SK-N-SH (cell line): ENCODE measurements around the gene TDO2. TPM values are rescaled to one million over a fixed set of nuclear protein-coding genes. Genes with fewer than 3 reads are reported as not detected.

Experiments used
- CTCF ChIA-PET: fragments of 300-600, 350-600 bp; formaldehyde crosslinking; extraction: SDS; loops from one replicate; lab custom pipeline; 2021; lab: Yijun Ruan, JAX
- POLR2A ChIA-PET: fragments of 350-600 bp; sonication (Branson Sonifier 250); formaldehyde crosslinking; extraction: SDS; loops from one replicate; lab custom pipeline; 2020; ENCODE audit warnings: antibody characterized with exemption, inconsistent platforms; lab: Yijun Ruan, JAX
- DNase-seq: peaks from one replicate; pipeline ENCODE4 v3.0.0; 2012
- H2AFZ ChIP-seq: fragments of 200-600 bp; sonication (generic); 2 replicates; pipeline ENCODE4 v1.8.1; 2016; ENCODE audit warnings: antibody characterized with exemption, mild to moderate bottlenecking, low read depth
- H3F3A ChIP-seq: fragments of 200-600 bp; sonication (generic); replicated peaks from 2 replicates; pipeline ENCODE3; 2016; ENCODE audit warnings: antibody characterized with exemption, mild to moderate bottlenecking; ENCODE audit not compliant: insufficient read depth
- H3K27ac ChIP-seq, 2 experiments: fragments of 200-500 bp in 1 of 2; fragments of 200-600 bp in 1 of 2; sonication (Bioruptor generic) in 1 of 2; sonication (generic), shearing (Covaris generic) in 1 of 2; 2 replicates each; pipeline versions ENCODE4 v1.5.1 to v1.6.1; 2014 to 2016; ENCODE audit warnings: low read depth in 2 of 2, inconsistent platforms in 1 of 2, low read length in 1 of 2, mild to moderate bottlenecking in 1 of 2, mixed read lengths in 1 of 2
- H3K27me3 ChIP-seq: fragments of 200-600 bp; sonication (generic), shearing (Covaris generic); 2 replicates; pipeline ENCODE4 v1.6.1; 2016; ENCODE audit warnings: mixed run types; ENCODE audit not compliant: insufficient read depth
- H3K36me3 ChIP-seq, 2 experiments: fragments of 200-500 bp in 1 of 2; fragments of 200-600 bp in 1 of 2; sonication (Bioruptor generic) in 1 of 2; sonication (generic) in 1 of 2; replicated peaks in 1 of 2; 2 replicates each; pipeline versions ENCODE3 to v1.5.1; 2014 to 2016; ENCODE audit warnings: low read length in 1 of 2, mild to moderate bottlenecking in 1 of 2; ENCODE audit not compliant: insufficient read depth in 2 of 2, control insufficient read depth in 1 of 2
- H3K4me1 ChIP-seq, 2 experiments: fragments of 200-500 bp in 1 of 2; fragments of 200-600 bp in 1 of 2; sonication (Bioruptor generic) in 1 of 2; sonication (generic), shearing (Covaris generic) in 1 of 2; 2 replicates each; pipeline versions ENCODE4 v1.5.1 to v1.6.1; 2014 to 2016; ENCODE audit warnings: low read depth in 1 of 2, low read length in 1 of 2, mixed run types in 1 of 2; ENCODE audit not compliant: insufficient read depth in 2 of 2, control insufficient read depth in 1 of 2
- H3K4me2 ChIP-seq: fragments of 200-600 bp; sonication (generic), shearing (Covaris generic); 2 replicates; pipeline ENCODE4 v1.6.1; 2017; ENCODE audit warnings: mixed run types
- H3K4me3 ChIP-seq, 2 experiments: fragments of 200-500 bp in 1 of 2; fragments of 200-600 bp in 1 of 2; sonication (Bioruptor generic) in 1 of 2; sonication (generic), shearing (Covaris generic) in 1 of 2; 2 replicates each; pipeline versions ENCODE4 v1.5.1 to v1.8.1; 2014 to 2016; ENCODE audit warnings: low read depth in 2 of 2, inconsistent platforms in 1 of 2, low read length in 1 of 2, mild to moderate bottlenecking in 1 of 2, mixed read lengths in 1 of 2, moderate library complexity in 1 of 2
- H3K79me2 ChIP-seq: fragments of 200-600 bp; sonication (generic); 2 replicates; pipeline ENCODE4 v1.8.1; 2017; ENCODE audit warnings: mild to moderate bottlenecking; ENCODE audit not compliant: insufficient read depth
- H3K9ac ChIP-seq: fragments of 200-600 bp; sonication (generic); 2 replicates; pipeline ENCODE4 v1.6.1; 2017; ENCODE audit warnings: mixed run types
- H3K9me2 ChIP-seq: fragments of 200-600 bp; sonication (generic); 2 replicates; pipeline ENCODE4 v1.6.1; 2017; ENCODE audit warnings: mixed run types
- H3K9me3 ChIP-seq: fragments of 200-600 bp; sonication (generic); 2 replicates; pipeline ENCODE4 v1.6.1; 2017; ENCODE audit warnings: mixed run types, mild to moderate bottlenecking, moderate library complexity
- H4K20me1 ChIP-seq: fragments of 200-600 bp; sonication (generic); 2 replicates; pipeline ENCODE4 v1.6.1; 2017; ENCODE audit warnings: mild to moderate bottlenecking, mixed run types; ENCODE audit not compliant: insufficient read depth
- CTCF ChIP-seq: fragments of 200-600 bp; sonication (generic); IDR thresholded peaks from 2 replicates; pipeline ENCODE4 v1.6.1; 2017; ENCODE audit warnings: antibody characterized with exemption, mild to moderate bottlenecking, moderate library complexity
- EP300 ChIP-seq, 2 experiments: IDR thresholded peaks; 2 replicates each; pipeline versions ENCODE4 v1.4.0 to v1.6.1; 2012; ENCODE audit warnings: borderline replicate concordance in 1 of 2, low read depth in 1 of 2, low read length in 1 of 2
- EZH2phosphoT487 ChIP-seq: fragments of 200-600 bp; sonication (generic); IDR thresholded peaks from 2 replicates; pipeline ENCODE4 v1.6.1; 2017; ENCODE audit warnings: low read depth, mixed run types, mild to moderate bottlenecking, antibody characterized with exemption, moderate library complexity, borderline replicate concordance
- FOXJ3 ChIP-seq: sonication (generic); formaldehyde crosslinking; IDR thresholded peaks from 2 replicates; pipeline ENCODE4 v1.5.1; 2020; ENCODE audit warnings: mild to moderate bottlenecking, missing genetic modification reagents
- GABPA ChIP-seq: IDR thresholded peaks from 2 replicates; pipeline ENCODE4 v1.4.0; 2012; ENCODE audit warnings: low read depth, mild to moderate bottlenecking
- MEF2A ChIP-seq: IDR thresholded peaks from 2 replicates; pipeline ENCODE4 v1.4.0; 2012; ENCODE audit warnings: low read depth, borderline replicate concordance
- POLR2AphosphoS5 ChIP-seq: IDR thresholded peaks from 2 replicates; pipeline ENCODE4 v1.6.1; 2012; ENCODE audit warnings: low read depth, low read length
- RFX5 ChIP-seq: IDR thresholded peaks from 2 replicates; pipeline ENCODE4 v1.6.1; 2012; ENCODE audit warnings: mild to moderate bottlenecking, improper control_type of control experiment, low read length
- SIN3A ChIP-seq: IDR thresholded peaks from 2 replicates; pipeline ENCODE4 v1.6.1; 2012; ENCODE audit warnings: low read depth, mild to moderate bottlenecking, low read length, moderate library complexity, borderline replicate concordance
- SMC3 ChIP-seq: IDR thresholded peaks from 2 replicates; pipeline ENCODE4 v1.6.1; 2012; ENCODE audit warnings: low read depth, low read length, improper control_type of control experiment
- TAF1 ChIP-seq: IDR thresholded peaks from 2 replicates; pipeline ENCODE4 v1.6.1; 2012; ENCODE audit warnings: low read depth, mild to moderate bottlenecking, low read length, moderate library complexity, borderline replicate concordance
- TCF12 ChIP-seq: IDR thresholded peaks from 2 replicates; pipeline ENCODE4 v1.4.0; 2012
- TEAD4 ChIP-seq: IDR thresholded peaks from 2 replicates; pipeline ENCODE4 v1.4.0; 2012; ENCODE audit warnings: mild to moderate bottlenecking, borderline replicate concordance; ENCODE audit not compliant: insufficient read depth
- YY1 ChIP-seq: IDR thresholded peaks from 2 replicates; pipeline ENCODE4 v1.4.0; 2012; ENCODE audit warnings: low read depth, mild to moderate bottlenecking
- WGBS: methylation state at CpG from one replicate; pipeline ENCODE4 v1.1.6; 2017; ENCODE audit warnings: low lambda C conversion rate; 5-methylcytosine and 5-hydroxymethylcytosine counted together
- polyA plus RNA-seq, 3 experiments: library from polyadenylated mRNA; depleted of rRNA; stranded (reverse); fragments of >200 nt; gene quantifications; 2 replicates each; pipeline ENCODE4 v1.2.3, GENCODE V29; 2012
- TF ChIP-seq, protein P1 (sequence below): IDR thresholded peaks from 2 replicates; pipeline ENCODE4 v1.4.0; 2012; ENCODE audit warnings: low read depth, borderline replicate concordance
- TF ChIP-seq, protein P2 (sequence below): IDR thresholded peaks from 2 replicates; pipeline ENCODE4 v1.6.1; 2012; ENCODE audit warnings: mild to moderate bottlenecking, low read depth, low read length, moderate library complexity
- TF ChIP-seq, protein P3 (sequence below): IDR thresholded peaks from 2 replicates; pipeline ENCODE4; 2012
- TF ChIP-seq, protein P4 (sequence below): fragments of 150-350 bp; IDR thresholded peaks from 2 replicates; pipeline ENCODE4 v1.6.1; 2017; ENCODE audit warnings: antibody characterized with exemption, low read length, low read depth, borderline replicate concordance

The TDO2 gene
- polyA plus RNA-seq, 1 of the 3 experiments (the other 2 are of a cell fraction): not detected

GRCh38 chr4:155887045-155887444, 16.5 kb upstream of the TDO2 start (continued):
- TF ChIP-seq, protein P1, sequence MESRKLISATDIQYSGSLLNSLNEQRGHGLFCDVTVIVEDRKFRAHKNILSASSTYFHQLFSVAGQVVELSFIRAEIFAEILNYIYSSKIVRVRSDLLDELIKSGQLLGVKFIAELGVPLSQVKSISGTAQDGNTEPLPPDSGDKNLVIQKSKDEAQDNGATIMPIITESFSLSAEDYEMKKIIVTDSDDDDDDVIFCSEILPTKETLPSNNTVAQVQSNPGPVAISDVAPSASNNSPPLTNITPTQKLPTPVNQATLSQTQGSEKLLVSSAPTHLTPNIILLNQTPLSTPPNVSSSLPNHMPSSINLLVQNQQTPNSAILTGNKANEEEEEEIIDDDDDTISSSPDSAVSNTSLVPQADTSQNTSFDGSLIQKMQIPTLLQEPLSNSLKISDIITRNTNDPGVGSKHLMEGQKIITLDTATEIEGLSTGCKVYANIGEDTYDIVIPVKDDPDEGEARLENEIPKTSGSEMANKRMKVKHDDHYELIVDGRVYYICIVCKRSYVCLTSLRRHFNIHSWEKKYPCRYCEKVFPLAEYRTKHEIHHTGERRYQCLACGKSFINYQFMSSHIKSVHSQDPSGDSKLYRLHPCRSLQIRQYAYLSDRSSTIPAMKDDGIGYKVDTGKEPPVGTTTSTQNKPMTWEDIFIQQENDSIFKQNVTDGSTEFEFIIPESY: no peak
- TF ChIP-seq GABPA (no peak), SIN3A (no peak), TAF1 (no peak)
- TF ChIP-seq, protein P2, sequence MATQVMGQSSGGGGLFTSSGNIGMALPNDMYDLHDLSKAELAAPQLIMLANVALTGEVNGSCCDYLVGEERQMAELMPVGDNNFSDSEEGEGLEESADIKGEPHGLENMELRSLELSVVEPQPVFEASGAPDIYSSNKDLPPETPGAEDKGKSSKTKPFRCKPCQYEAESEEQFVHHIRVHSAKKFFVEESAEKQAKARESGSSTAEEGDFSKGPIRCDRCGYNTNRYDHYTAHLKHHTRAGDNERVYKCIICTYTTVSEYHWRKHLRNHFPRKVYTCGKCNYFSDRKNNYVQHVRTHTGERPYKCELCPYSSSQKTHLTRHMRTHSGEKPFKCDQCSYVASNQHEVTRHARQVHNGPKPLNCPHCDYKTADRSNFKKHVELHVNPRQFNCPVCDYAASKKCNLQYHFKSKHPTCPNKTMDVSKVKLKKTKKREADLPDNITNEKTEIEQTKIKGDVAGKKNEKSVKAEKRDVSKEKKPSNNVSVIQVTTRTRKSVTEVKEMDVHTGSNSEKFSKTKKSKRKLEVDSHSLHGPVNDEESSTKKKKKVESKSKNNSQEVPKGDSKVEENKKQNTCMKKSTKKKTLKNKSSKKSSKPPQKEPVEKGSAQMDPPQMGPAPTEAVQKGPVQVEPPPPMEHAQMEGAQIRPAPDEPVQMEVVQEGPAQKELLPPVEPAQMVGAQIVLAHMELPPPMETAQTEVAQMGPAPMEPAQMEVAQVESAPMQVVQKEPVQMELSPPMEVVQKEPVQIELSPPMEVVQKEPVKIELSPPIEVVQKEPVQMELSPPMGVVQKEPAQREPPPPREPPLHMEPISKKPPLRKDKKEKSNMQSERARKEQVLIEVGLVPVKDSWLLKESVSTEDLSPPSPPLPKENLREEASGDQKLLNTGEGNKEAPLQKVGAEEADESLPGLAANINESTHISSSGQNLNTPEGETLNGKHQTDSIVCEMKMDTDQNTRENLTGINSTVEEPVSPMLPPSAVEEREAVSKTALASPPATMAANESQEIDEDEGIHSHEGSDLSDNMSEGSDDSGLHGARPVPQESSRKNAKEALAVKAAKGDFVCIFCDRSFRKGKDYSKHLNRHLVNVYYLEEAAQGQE: no peak
- TF ChIP-seq, protein P3, sequence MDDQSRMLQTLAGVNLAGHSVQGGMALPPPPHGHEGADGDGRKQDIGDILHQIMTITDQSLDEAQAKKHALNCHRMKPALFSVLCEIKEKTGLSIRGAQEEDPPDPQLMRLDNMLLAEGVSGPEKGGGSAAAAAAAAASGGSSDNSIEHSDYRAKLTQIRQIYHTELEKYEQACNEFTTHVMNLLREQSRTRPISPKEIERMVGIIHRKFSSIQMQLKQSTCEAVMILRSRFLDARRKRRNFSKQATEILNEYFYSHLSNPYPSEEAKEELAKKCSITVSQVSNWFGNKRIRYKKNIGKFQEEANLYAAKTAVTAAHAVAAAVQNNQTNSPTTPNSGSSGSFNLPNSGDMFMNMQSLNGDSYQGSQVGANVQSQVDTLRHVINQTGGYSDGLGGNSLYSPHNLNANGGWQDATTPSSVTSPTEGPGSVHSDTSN: no peak
- TF ChIP-seq, all 33 proteins: peak for 0

GRCh38 chr4:155887847-155888570, 15.5 kb upstream of the TDO2 start:
- Histone ChIP-seq H3F3A (no peaks in the 10 kb centered on the region), H2AFZ (no peak overlapping the region), H3K27ac (no peak overlapping the region), H4K20me1 (no peaks in the 10 kb centered on the region), H3K9me2 (no peaks in the 10 kb centered on the region), H3K9me3 (no peaks in the 10 kb centered on the region), H3K4me2 (no peak overlapping the region), H3K27me3 (no peaks in the 10 kb centered on the region), H3K36me3 (no peaks in the 10 kb centered on the region), H3K4me1 (no peaks in the 10 kb centered on the region), H3K79me2 (no peaks in the 10 kb centered on the region), H3K4me3 (no peak overlapping the region), H3K9ac (no peak overlapping the region)
- ChIA-PET CTCF (no interaction called here), POLR2A (no interaction called here)
- DNase-seq: no peak
- WGBS: 45% methylated on average over 5 of the region's 6 CpGs
- no peak for TF ChIP-seq CTCF
- no peak for TF ChIP-seq EZH2phosphoT487
- no peak for TF ChIP-seq SMC3
- TF ChIP-seq FOXJ3 (CRISPR knock-in tag): no peak
- TF ChIP-seq, protein P4, sequence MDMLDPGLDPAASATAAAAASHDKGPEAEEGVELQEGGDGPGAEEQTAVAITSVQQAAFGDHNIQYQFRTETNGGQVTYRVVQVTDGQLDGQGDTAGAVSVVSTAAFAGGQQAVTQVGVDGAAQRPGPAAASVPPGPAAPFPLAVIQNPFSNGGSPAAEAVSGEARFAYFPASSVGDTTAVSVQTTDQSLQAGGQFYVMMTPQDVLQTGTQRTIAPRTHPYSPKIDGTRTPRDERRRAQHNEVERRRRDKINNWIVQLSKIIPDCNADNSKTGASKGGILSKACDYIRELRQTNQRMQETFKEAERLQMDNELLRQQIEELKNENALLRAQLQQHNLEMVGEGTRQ: no peak
- TF ChIP-seq YY1: no peak
- no peak for TF ChIP-seq TEAD4
- TF ChIP-seq TCF12: no peak
- TF ChIP-seq POLR2AphosphoS5: no peak
- TF ChIP-seq MEF2A: no peak
- TF ChIP-seq SIN3A: no peak
- no peak for TF ChIP-seq EP300 (IDR thresholded peaks at IDR 0.05; ENCODE audit: borderline replicate concordance in 1 of 2, low read depth in 1 of 2, low read length in 1 of 2)
- no peak for TF ChIP-seq RFX5
